Endothelial cell of umbilical vein (primary cell): ENCODE measurements around the gene RTL10. TPM values are rescaled to one million over a fixed set of nuclear protein-coding genes. Genes with fewer than 3 reads are reported as not detected.

Source experiments
- BruUV-seq: library from RNA; stranded (reverse); fragments of 400-500 nt; replicated peaks from 2 replicates; lab custom pipeline; 2021; lab: Mats Ljungman, UMichigan
- CTCF ChIA-PET: fragments of 300-600, 350-600 bp; sonication (Branson Sonifier 250); formaldehyde crosslinking; loops from one replicate; lab custom pipeline; 2021; ENCODE audit warnings: antibody characterized with exemption, inconsistent platforms; lab: Charles Lee
- POLR2A ChIA-PET: fragments of 300-600, 350-600 bp; sonication (Branson Sonifier 250); formaldehyde crosslinking; loops from one replicate; lab custom pipeline; 2021; ENCODE audit warnings: antibody characterized with exemption, inconsistent platforms; lab: Charles Lee
- DNase-seq: peaks from one replicate; pipeline ENCODE4 v3.0.0-alpha.2; 2011; ENCODE audit warnings: low read depth, low spot score
- FAIRE-seq: peaks from 2 replicates; lab custom pipeline; 2011; peaks lifted over from hg19 to GRCh38; lab: Jason Lieb, UNC
- H2AFZ ChIP-seq: 2 replicates; pipeline ENCODE4 v1.6.0; 2012; ENCODE audit warnings: low read depth, low read length, control low read depth, inconsistent platforms
- H3K27ac ChIP-seq: 2 replicates; pipeline ENCODE4 v1.5.1; 2011; ENCODE audit warnings: low read depth, mild to moderate bottlenecking, control low read depth, low read length, moderate library complexity; ENCODE audit not compliant: insufficient read depth
- H3K27me3 ChIP-seq, 2 experiments: 2 replicates each; pipeline versions ENCODE4 v1.6.0 to v1.6.1; 2011; ENCODE audit warnings: low read length in 2 of 2, mixed read lengths in 1 of 2; ENCODE audit not compliant: control insufficient read depth in 2 of 2, insufficient read depth in 2 of 2
- H3K36me3 ChIP-seq, 2 experiments: 2 replicates in 1 of 2; 3 replicates in 1 of 2; pipeline ENCODE4 v1.5.1; 2011; ENCODE audit warnings: low read length in 2 of 2, mild to moderate bottlenecking in 1 of 2, moderate library complexity in 1 of 2; ENCODE audit not compliant: control insufficient read depth in 2 of 2, insufficient read depth in 2 of 2; ENCODE audit errors: extremely low read depth in 1 of 2
- H3K4me1 ChIP-seq: 3 replicates; pipeline ENCODE4 v1.5.1; 2011; ENCODE audit warnings: mild to moderate bottlenecking, low read length; ENCODE audit not compliant: control insufficient read depth, insufficient read depth; ENCODE audit errors: extremely low read depth
- H3K4me2 ChIP-seq: 2 replicates; pipeline ENCODE4 v1.6.1; 2011; ENCODE audit warnings: low read length, control low read depth, mixed read lengths; ENCODE audit not compliant: insufficient read depth
- H3K4me3 ChIP-seq, 3 experiments: fragments of 200-600 bp in 1 of 3; sonication (generic), shearing (Covaris generic) in 1 of 3; replicated peaks in 1 of 3; 2 replicates each; pipeline ENCODE4 v1.5.1; 2011 to 2016; ENCODE audit warnings: control low read depth in 3 of 3, low read length in 3 of 3, mild to moderate bottlenecking in 2 of 3, inconsistent platforms in 1 of 3, low read depth in 1 of 3, moderate library complexity in 1 of 3; ENCODE audit not compliant: insufficient read depth in 1 of 3
- H3K79me2 ChIP-seq: 2 replicates; pipeline ENCODE4 v1.6.0; 2012; ENCODE audit warnings: low read length, inconsistent platforms; ENCODE audit not compliant: control insufficient read depth, insufficient read depth
- H3K9ac ChIP-seq: replicated peaks from 2 replicates; pipeline ENCODE3; 2011; ENCODE audit warnings: low read length, control low read depth; ENCODE audit not compliant: insufficient read depth; ENCODE audit errors: extremely low read depth
- H3K9me1 ChIP-seq: replicated peaks from 3 replicates; pipeline ENCODE4 v1.6.0; 2011; ENCODE audit warnings: mild to moderate bottlenecking, low read length; ENCODE audit not compliant: control insufficient read depth, insufficient read depth; ENCODE audit errors: extremely low read depth
- H3K9me3 ChIP-seq: replicated peaks from 2 replicates; pipeline ENCODE4 v1.5.1; 2012; ENCODE audit warnings: low read length, inconsistent platforms; ENCODE audit not compliant: control insufficient read depth, insufficient read depth
- H4K20me1 ChIP-seq: replicated peaks from 2 replicates; pipeline ENCODE3; 2011; ENCODE audit warnings: mild to moderate bottlenecking, low read length; ENCODE audit not compliant: control insufficient read depth, insufficient read depth; ENCODE audit errors: extremely low read depth
- EZH2 ChIP-seq: IDR thresholded peaks from 2 replicates; pipeline ENCODE4 v1.6.1; 2012; ENCODE audit warnings: borderline replicate concordance, low read depth, mild to moderate bottlenecking, moderate library complexity, low read length, inconsistent platforms; ENCODE audit not compliant: severe bottlenecking
- FOS ChIP-seq: IDR thresholded peaks from 2 replicates; pipeline ENCODE4 v1.6.1; 2011; ENCODE audit warnings: mild to moderate bottlenecking, low read length, moderate library complexity, borderline replicate concordance; ENCODE audit not compliant: insufficient read depth
- GATA2 ChIP-seq: IDR thresholded peaks from 2 replicates; pipeline ENCODE4 v1.7.0; 2011; ENCODE audit warnings: low read depth, mild to moderate bottlenecking, moderate library complexity, mixed read lengths, low read length; ENCODE audit not compliant: insufficient read length, insufficient read depth
- JUN ChIP-seq: IDR thresholded peaks from 2 replicates; pipeline ENCODE4 v1.6.1; 2011; ENCODE audit warnings: borderline replicate concordance, low read depth; ENCODE audit not compliant: insufficient read length, insufficient read depth
- MAX ChIP-seq: IDR thresholded peaks from 2 replicates; pipeline ENCODE4 v1.6.1; 2011; ENCODE audit not compliant: insufficient read depth, insufficient read length
- MYC ChIP-seq: IDR thresholded peaks from one replicate; pipeline ENCODE4 v1.6.1; 2011; ENCODE audit warnings: mild to moderate bottlenecking, low read depth, low read length
- POLR2A ChIP-seq: IDR thresholded peaks from 2 replicates; pipeline ENCODE4 v1.6.1; 2012; ENCODE audit warnings: low read depth, mild to moderate bottlenecking, control low read depth, low read length
- POLR2AphosphoS5 ChIP-seq: IDR thresholded peaks from 2 replicates; pipeline ENCODE4 v1.6.1; 2012; ENCODE audit warnings: low read depth, mild to moderate bottlenecking, control low read depth, low read length, moderate library complexity; ENCODE audit not compliant: insufficient read depth
- dilution Hi-C: fragments of 300-500 bp; cut with MboI; formaldehyde crosslinking; loops from one replicate; pipeline ENCODE4 v1.15.0; 2019; ENCODE audit warnings: low sequenced_read_pairs; ENCODE audit not compliant: extremely low pct_ligation_motif_present
- intact Hi-C: fragments of 100-400 bp; cut with micrococcal nuclease; formaldehyde crosslinking; loops from one replicate; pipeline ENCODE4 v1.10.0; 2022
- polyA plus RNA-seq, 4 experiments: library from polyadenylated mRNA; depleted of rRNA in 3 of 4; stranded (reverse) in 3 of 4; unstranded in 1 of 4; fragments of >200 nt; gene quantifications; 2 replicates each; pipeline versions ENCODE4 v1.2.1 to v1.2.3, GENCODE V29; 2011 to 2012; ENCODE audit warnings: missing spikeins in 1 of 4
- total RNA-seq: library from RNA; stranded (reverse); gene quantifications from 2 replicates; pipeline ENCODE4 v1.2.3, GENCODE V29; 2021
- TF ChIP-seq, protein P1 (sequence below), 2 donors: IDR thresholded peaks; 1 replicate in 1 of 2; 2 replicates in 1 of 2; pipeline ENCODE4 v1.5.1; 2011; ENCODE audit warnings: low read length in 2 of 2, mild to moderate bottlenecking in 2 of 2, moderate library complexity in 2 of 2, control low read depth in 1 of 2, inconsistent platforms in 1 of 2, low read depth in 1 of 2; ENCODE audit not compliant: insufficient read depth in 1 of 2; ENCODE audit errors: extremely low read depth in 1 of 2

RTL10 gene
- total and polyA plus RNA-seq, 2 donors (not counting 3 experiments of a cell fraction or from before 2014, with no cell fraction given): 31.9 to 40.8 TPM

DNA sequence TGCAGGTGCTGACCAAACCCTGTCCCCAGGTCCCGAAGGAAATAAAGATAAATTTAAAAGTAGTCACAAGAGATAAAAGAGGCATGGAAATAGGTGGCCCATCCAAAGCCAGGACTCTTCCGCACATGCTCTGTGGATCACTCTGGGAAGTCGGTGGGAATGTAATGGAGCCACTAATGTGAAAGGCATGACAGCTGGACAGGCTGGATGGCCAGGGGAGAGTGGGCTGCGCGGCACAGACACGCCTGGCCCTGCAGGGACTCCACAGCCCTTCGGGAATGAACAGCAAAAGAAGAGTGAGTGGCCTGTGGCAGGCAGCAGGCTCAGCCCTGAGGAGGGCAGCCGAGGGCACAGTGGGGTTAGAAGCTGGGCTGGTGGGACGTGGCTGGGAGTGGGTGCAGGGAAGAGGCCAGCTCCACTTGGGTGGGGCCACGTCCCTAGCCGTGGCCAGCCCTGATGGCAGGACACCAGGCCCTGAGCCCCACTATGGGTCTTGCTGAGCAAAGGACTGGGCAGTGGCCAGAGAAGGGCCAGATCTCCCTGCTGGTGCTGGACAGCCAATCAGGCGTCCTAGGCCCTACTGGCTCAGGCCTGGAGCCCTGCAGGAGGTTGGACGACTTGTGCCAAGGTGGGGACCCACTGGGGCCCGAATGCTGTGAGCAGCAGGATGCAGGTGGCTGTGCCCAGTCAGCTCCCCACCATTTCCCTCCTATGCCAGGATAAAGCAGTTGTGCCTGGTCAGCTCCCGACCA, 31.3 kb upstream of the RTL10 start:
- no peaks in the 10 kb centered on the region for H4K20me1 ChIP-seq
- no peaks in the 10 kb centered on the region for H3K9me3 ChIP-seq
- peaks cover 65% of the 10 kb centered on the region for H3K4me1 ChIP-seq
- no peaks in the 10 kb centered on the region for H3K27me3 ChIP-seq
- no peak for DNase-seq
- ChIA-PET POLR2A (interaction anchor here (1.7 kb wide), 1 partner anchor 11 kb away, joined by 5 read pairs; no protein-coding TSS in a partner anchor), CTCF (interaction anchor here (1.0 to 2.7 kb wide), 3 partner anchors 24 to 162 kb away, joined by 3 to 16 read pairs (median 15); no protein-coding TSS in a partner anchor)
- peak overlapping the region; percentile 87 for H3K27ac ChIP-seq
- H3K4me3 ChIP-seq: no peak overlapping the region
- dilution Hi-C loops: no loop called here
- TF ChIP-seq MAX (no peak), GATA2 (no peak), MYC (no peak), FOS (no peak), JUN (no peak), POLR2AphosphoS5 (no peak), EZH2 (no peak), POLR2A (no peak)
- TF ChIP-seq, protein P1, sequence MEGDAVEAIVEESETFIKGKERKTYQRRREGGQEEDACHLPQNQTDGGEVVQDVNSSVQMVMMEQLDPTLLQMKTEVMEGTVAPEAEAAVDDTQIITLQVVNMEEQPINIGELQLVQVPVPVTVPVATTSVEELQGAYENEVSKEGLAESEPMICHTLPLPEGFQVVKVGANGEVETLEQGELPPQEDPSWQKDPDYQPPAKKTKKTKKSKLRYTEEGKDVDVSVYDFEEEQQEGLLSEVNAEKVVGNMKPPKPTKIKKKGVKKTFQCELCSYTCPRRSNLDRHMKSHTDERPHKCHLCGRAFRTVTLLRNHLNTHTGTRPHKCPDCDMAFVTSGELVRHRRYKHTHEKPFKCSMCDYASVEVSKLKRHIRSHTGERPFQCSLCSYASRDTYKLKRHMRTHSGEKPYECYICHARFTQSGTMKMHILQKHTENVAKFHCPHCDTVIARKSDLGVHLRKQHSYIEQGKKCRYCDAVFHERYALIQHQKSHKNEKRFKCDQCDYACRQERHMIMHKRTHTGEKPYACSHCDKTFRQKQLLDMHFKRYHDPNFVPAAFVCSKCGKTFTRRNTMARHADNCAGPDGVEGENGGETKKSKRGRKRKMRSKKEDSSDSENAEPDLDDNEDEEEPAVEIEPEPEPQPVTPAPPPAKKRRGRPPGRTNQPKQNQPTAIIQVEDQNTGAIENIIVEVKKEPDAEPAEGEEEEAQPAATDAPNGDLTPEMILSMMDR (IDR thresholded peaks at IDR 0.05; ENCODE audit: extremely low read depth in 1 of 2, insufficient read depth in 1 of 2, low read depth in 1 of 2, low read length in 2 of 2): no peak
- FAIRE-seq: no peak
- H3K36me3 ChIP-seq: no peaks in the 10 kb centered on the region
- no peaks in the 10 kb centered on the region for H3K9me1 ChIP-seq
- intact Hi-C loops: no loop called here
- no peak overlapping the region for H3K9ac ChIP-seq
- H2AFZ ChIP-seq: no peak overlapping the region
- no peak overlapping the region for H3K4me2 ChIP-seq
- no TSS peak for BruUV-seq
- H3K79me2 ChIP-seq: peaks cover 3% of the 10 kb centered on the region
